Thyroid gland (tissue), 4 donors: Measurements from ENCODE around the gene DCTN3.

Experiments
- CTCF ChIP-seq, 6 experiments: fragments of 200-600 bp in 3 of 6; fragments of 450-650 bp in 3 of 6; sonication (generic) in 3 of 6; IDR thresholded peaks; one replicate each; pipeline ENCODE4 v1.5.1; 2016 to 2019; ENCODE audit warnings: antibody characterized with exemption in 6 of 6, mild to moderate bottlenecking in 2 of 6, inconsistent platforms in 1 of 6, moderate library complexity in 1 of 6
- POLR2A ChIP-seq, 2 donors: fragments of 450-650 bp; IDR thresholded peaks; one replicate each; pipeline ENCODE4 v1.6.1; 2017; ENCODE audit warnings: antibody characterized with exemption in 2 of 2, mild to moderate bottlenecking in 2 of 2, moderate library complexity in 1 of 2

GRCh38 chr9:34599546-34599945 lies 20.7 kb downstream of the DCTN3 start:
- TF ChIP-seq CTCF (IDR thresholded peaks at IDR 0.05): no peak
- no peak for TF ChIP-seq POLR2A (IDR thresholded peaks at IDR 0.05)
